ENCODE data around the gene ROPN1L.
"Not testable (repeated sequence)": the region's sequence is repeated elsewhere in the genome, so short reads cannot be mapped to it uniquely, and the experiment has no call there.

The ROPN1L gene

GRCh38 chr5:10509575-10509974 is 67.9 kb downstream of the ROPN1L start:
- no peaks in the 10 kb centered on the region for H3K4me1 ChIP-seq (ENCODE audit: insufficient read depth, low read length)
- no peak overlapping the region for H2AFZ ChIP-seq (ENCODE audit: low read depth, low read length)
- H3K9me3 ChIP-seq (ENCODE audit: low read length), result no peaks in the 10 kb centered on the region
- H3K4me3 ChIP-seq (ENCODE audit: low read length), result no peak overlapping the region
- no peaks in the 10 kb centered on the region for H3K27me3 ChIP-seq (ENCODE audit: insufficient read depth, low read length)
- no peaks in the 10 kb centered on the region for H3K36me3 ChIP-seq (ENCODE audit: insufficient read depth, low read length)

DNA sequence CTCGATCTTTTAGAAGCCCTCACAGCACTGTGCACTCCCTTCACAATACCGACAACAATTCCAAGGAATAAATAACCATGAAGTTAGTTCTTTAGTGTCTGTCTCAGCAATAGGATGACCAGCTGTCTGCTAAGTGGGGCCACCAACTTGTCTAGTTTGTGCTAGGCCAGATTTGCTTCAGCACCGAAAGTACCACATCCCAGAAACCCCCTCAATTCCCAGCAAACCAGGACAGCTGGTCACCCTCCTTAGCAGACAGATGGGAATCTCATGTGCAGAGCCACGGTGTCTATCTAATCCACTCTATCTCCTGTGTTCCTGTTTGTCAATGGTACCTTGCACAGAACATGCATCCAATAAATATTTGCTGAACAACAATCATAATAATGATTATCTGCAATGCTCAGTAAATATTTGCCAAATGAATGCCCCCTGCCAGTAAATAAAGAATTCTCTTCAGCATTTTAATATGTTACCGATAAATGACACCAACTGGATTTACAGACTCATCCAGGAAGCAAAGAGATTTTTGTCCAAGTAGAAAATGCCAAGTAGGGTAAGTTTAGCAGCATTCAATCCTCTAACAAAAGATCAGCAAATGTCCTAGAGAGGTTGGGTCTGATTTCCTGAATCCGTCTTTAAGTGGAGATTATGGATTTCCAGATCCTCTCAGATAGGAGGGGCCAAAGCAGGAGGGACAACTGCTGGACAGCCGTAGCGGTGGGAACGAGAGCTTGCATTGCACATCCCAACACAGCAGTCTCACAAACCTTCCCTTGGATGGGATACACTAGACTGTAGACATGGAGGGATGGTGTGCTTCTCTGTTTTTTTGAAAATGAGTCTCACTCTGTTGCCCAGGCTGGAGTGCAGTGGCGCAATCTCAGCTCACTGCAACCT is 70.3 kb downstream of the ROPN1L start:
- Histone ChIP-seq H3K9me3 (ENCODE audit: low read length) (no peaks in the 10 kb centered on the region), H3K36me3 (ENCODE audit: insufficient read depth, low read length) (no peaks in the 10 kb centered on the region), H3K4me3 (ENCODE audit: low read length) (no peak overlapping the region), H2AFZ (ENCODE audit: low read depth, low read length) (no peak overlapping the region), H3K4me1 (ENCODE audit: insufficient read depth, low read length) (no peaks in the 10 kb centered on the region), H3K27me3 (ENCODE audit: insufficient read depth, low read length) (no peaks in the 10 kb centered on the region)

GRCh38 chr5:10513501-10514442 is 72.1 kb downstream of the ROPN1L start:
- H3K9me3 ChIP-seq (ENCODE audit: low read length), result no peaks in the 10 kb centered on the region
- no peak overlapping the region for H2AFZ ChIP-seq (ENCODE audit: low read depth, low read length)

GRCh38 chr5:10514572-10514971 is 72.9 kb downstream of the ROPN1L start:
- not testable (repeated sequence) for H3K4me3 ChIP-seq (ENCODE audit: low read length); H3K27me3 ChIP-seq (ENCODE audit: insufficient read depth, low read length); H2AFZ ChIP-seq (ENCODE audit: low read depth, low read length); H3K36me3 ChIP-seq (ENCODE audit: insufficient read depth, low read length); H3K9me3 ChIP-seq (ENCODE audit: low read length); H3K4me1 ChIP-seq (ENCODE audit: insufficient read depth, low read length)

More at GRCh38 chr5:10513501-10514442, 72.1 kb downstream of the ROPN1L start:
- Histone ChIP-seq H3K36me3 (ENCODE audit: insufficient read depth, low read length) (no peaks in the 10 kb centered on the region), H3K4me3 (ENCODE audit: low read length) (no peak overlapping the region), H3K27me3 (ENCODE audit: insufficient read depth, low read length) (no peaks in the 10 kb centered on the region), H3K4me1 (ENCODE audit: insufficient read depth, low read length) (no peaks in the 10 kb centered on the region)

All from neuron (in vitro differentiated cells).